ENCODE measurements around the gene P3R3URF.

The P3R3URF gene

DNA sequence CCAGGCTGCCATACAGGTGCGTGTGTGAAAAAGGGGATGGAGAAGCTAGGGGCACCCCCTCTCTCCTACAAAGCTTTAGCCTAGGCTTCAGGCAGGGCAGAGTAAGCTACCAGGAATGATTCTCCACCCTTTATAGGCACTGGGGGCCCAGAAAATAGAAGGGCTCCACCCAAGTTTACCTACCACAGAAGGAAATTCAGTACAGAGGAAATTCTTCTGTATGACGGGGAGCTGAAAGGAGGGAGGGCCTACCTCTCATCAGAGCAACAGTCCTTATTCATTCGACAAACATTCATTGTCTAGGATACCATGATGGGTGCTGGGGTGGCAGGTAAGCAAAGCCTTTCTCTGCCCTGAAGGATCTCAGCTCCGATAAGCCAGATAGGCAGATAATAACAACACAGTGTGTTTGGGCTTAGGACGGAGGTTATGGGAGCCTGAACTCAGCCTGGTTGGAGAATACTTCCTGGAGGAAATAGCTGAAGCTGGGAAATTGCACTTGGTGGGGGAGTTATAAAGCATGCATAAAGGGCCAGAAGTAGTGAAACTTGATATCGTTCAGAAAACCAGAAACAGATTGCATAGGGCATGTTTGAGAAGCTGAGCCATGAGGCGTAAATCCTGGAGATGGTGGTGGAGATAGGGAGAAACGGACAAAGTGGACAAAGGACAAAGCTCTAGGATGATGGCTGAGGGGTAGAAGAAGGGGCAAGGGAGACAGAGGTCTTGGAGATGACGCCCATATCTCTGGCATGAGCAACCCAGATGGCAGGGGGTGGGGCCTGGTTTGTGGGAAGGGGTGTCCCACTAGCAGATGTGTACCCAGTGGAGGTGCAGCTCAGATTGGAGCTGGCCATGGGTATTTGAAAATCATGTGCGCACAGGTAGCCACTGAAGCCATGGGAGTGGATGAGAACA is 5.3 kb upstream of the P3R3URF start:
- H3K36me3 ChIP-seq (ENCODE audit: insufficient read depth, low read length) = no peaks in the 10 kb centered on the region
- H3K9ac ChIP-seq (ENCODE audit: low read length) = no peak overlapping the region
- H3K27ac ChIP-seq (ENCODE audit: low read depth, low read length) = no peak overlapping the region
- H3K4me1 ChIP-seq (ENCODE audit: insufficient read depth, low read length) = peaks cover 13% of the 10 kb centered on the region
- no peak overlapping the region for H3K4me3 ChIP-seq (ENCODE audit: low read depth in 1 of 2, low read length in 2 of 2)
- no peaks in the 10 kb centered on the region for H3K27me3 ChIP-seq (ENCODE audit: control insufficient read depth in 1 of 2, insufficient read depth in 2 of 2, low read length in 2 of 2)
- H3K9me3 ChIP-seq (ENCODE audit: low read length) = no peaks in the 10 kb centered on the region

DNA sequence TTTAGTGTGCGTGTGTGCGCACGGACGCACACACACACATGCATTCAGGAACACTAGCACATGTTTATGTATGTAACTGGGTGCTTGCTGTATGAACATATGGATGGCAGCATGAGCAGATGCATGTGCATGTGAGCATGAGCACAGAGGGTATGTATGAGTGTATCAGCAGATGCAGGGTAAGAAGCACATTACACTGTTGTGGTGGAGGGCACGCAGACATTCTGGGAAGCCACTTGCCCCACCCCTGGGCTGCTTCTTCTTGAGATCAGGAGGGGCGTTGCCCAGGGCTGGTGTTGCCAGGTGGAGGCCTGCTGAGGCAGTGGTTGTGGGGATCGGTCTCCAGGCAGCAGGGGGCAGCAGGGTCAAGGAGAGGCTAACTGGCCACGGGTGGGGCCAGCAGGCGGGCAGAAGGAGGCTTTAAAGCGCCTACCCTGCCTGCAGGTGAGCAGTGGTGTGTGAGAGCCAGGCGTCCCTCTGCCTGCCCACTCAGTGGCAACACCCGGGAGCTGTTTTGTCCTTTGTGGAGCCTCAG is 3.9 kb upstream of the P3R3URF start:
- Histone ChIP-seq H3K4me1 (ENCODE audit: insufficient read depth, low read length) (peaks cover 13% of the 10 kb centered on the region), H3K9ac (ENCODE audit: low read length) (no peak overlapping the region), H3K27me3 (ENCODE audit: control insufficient read depth in 1 of 2, insufficient read depth in 2 of 2, low read length in 2 of 2) (no peaks in the 10 kb centered on the region), H3K27ac (ENCODE audit: low read depth, low read length) (no peak overlapping the region), H3K4me3 (ENCODE audit: low read depth in 1 of 2, low read length in 2 of 2) (no peak overlapping the region), H3K9me3 (ENCODE audit: low read length) (no peaks in the 10 kb centered on the region), H3K36me3 (ENCODE audit: insufficient read depth, low read length) (no peaks in the 10 kb centered on the region)

DNA sequence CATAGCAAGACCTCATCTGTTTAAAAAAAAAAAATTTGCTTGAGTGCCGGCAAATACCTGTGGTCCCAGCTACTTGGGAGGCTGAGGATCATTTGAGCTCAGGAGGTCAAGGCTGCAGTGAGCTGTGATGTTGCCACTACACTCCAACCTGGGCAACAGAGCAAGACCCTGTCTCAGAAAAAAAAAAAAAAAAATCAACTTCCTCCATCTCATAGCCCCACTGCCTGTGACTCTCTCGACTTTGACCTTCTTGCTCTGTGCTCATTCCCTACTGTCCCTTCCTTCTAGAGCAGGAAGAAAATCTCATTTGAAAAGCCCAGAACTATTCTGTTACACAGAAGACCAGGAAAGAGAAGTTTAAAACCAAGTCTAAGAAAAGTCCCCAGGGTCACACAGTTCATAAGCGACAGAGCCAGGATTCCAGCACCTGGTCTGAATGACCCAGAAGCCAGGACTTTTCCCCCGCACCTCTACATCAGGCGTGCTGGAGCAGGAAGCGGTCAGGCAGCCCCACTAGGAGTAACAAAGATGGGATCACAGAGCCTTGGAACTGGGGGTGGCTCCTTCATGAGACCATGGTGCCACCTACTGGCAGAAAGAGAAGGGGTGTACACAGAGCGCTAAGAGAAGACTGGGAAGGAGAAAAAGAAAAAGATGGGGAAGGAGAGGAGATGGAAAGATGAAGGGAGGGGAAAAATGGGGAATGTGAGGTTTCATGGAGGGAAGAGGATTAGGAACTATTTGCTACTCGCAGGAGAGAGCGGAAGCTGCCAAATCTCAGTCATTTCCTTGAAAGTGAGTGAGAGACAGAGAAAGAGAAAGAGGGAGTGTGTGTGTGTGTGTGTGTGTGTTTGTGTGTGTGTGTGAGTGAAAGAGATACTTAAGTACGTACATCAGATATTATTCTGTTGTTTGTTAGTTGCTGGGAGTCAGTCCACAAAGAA is 3.1 kb upstream of the P3R3URF start:
- Histone ChIP-seq H3K36me3 (ENCODE audit: insufficient read depth, low read length) (no peaks in the 10 kb centered on the region), H3K27me3 (ENCODE audit: control insufficient read depth in 1 of 2, insufficient read depth in 2 of 2, low read length in 2 of 2) (no peaks in the 10 kb centered on the region), H3K9ac (ENCODE audit: low read length) (no peak overlapping the region), H3K9me3 (ENCODE audit: low read length) (no peaks in the 10 kb centered on the region), H3K27ac (ENCODE audit: low read depth, low read length) (no peak overlapping the region), H3K4me3 (ENCODE audit: low read depth in 1 of 2, low read length in 2 of 2) (no peak overlapping the region), H3K4me1 (ENCODE audit: insufficient read depth, low read length) (peaks cover 19% of the 10 kb centered on the region)

DNA sequence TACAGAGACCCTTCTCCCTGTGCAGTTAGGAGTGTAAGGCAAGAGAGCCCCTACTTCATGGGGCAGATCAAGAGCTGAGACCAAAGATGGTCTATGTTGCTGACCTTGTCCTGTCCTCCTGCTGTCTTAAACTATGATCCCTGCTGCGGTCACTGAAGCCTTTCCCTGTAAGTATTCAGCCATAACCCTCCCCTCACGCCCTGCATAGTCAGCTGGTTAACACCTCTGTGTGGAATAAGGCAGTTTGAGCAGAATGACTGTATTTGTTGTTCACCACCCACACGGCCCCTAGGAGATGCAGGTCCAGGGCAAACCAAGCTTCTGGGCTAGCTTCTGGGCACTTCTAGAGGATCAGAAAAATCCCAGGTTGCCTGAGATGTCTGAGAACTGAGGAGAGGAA is 1.0 kb downstream of the P3R3URF start:
- Histone ChIP-seq H3K4me1 (ENCODE audit: insufficient read depth, low read length) (peaks cover 25% of the 10 kb centered on the region), H3K27me3 (ENCODE audit: control insufficient read depth in 1 of 2, insufficient read depth in 2 of 2, low read length in 2 of 2) (no peaks in the 10 kb centered on the region), H3K27ac (ENCODE audit: low read depth, low read length) (no peak overlapping the region), H3K9ac (ENCODE audit: low read length) (no peak overlapping the region), H3K36me3 (ENCODE audit: insufficient read depth, low read length) (no peaks in the 10 kb centered on the region), H3K4me3 (ENCODE audit: low read depth in 1 of 2, low read length in 2 of 2) (no peak overlapping the region), H3K9me3 (ENCODE audit: low read length) (no peaks in the 10 kb centered on the region)

DNA sequence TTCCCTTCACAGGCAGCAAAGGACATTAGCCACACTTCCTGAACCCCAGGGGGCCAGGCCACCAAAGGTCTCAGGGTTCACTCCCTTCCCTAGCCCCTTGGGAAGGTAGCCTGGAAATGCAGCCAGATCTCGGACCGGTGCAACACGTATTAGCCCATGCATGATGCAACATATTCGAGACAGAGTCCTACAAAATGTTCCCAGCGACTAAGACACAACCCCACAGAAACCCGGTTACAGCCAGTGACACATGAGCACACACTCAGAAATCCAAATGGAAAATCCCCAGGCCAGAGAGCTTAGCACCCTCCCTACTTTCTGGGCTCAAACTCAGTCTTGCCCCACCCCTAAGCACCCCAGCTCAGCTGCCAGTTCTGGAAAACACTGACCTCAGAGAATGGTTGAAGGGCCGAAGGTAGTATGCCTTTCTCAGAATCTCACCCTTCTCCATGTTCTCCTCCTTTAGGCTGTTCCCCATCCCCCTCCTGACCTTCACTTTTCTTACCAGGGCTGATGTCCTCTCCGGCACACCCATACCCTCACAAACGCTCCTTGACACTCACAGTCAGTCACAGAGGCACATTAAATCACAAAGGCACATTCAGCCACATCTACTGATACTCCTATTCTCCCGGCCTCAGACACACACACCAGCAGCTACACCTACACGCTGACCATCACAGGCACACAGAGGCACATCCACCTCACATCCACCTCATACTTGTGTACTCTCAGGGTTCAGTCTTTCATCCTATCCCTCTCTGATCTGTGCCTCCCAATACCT is 1.6 kb downstream of the P3R3URF start, which contains the start of gene TSPAN1:
Gene TSPAN1, plus strand, starts transcription at position 640 of the 784 bp plus-strand sequence. CDS start 6,021 bp downstream, outside the sequence.
- Histone ChIP-seq H3K4me3 (ENCODE audit: low read depth in 1 of 2, low read length in 2 of 2) (peak within 1 kb of the TSS in 1 of 2 donors; percentile 8), H3K27ac (ENCODE audit: low read depth, low read length) (no peak within 1 kb of the TSS), H3K4me1 (ENCODE audit: insufficient read depth, low read length) (peaks cover 25% of the 10 kb centered on the region), H3K9ac (ENCODE audit: low read length) (no peak within 1 kb of the TSS), H3K36me3 (ENCODE audit: insufficient read depth, low read length) (no peaks in the 10 kb centered on the region), H3K27me3 (ENCODE audit: control insufficient read depth in 1 of 2, insufficient read depth in 2 of 2, low read length in 2 of 2) (no peaks in the 10 kb centered on the region), H3K9me3 (ENCODE audit: low read length) (no peaks in the 10 kb centered on the region)

DNA sequence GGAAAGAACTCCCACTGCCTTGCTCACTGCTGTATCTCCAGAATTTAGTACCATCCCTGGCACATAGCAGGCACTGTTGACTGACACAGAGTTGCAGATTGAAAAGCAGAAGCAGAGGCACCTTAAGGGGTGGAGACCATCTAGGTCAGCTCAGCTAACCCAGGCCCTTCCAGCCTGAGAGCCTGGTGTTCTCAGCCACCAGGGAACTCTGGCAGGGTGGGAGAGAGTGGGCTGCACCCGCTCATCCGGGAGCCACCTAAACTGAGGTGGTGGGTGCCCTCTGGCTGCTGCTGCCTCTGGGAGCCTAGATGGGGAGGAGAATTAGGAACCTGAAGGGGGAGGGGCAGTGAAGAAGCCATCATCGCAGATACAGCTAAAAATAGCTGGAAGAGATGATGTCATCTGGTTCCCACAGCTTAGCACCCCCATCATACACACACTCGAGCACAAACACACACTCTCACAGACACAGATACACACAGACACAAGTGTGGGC is 2.9 kb downstream of the P3R3URF start:
- H3K27me3 ChIP-seq (ENCODE audit: control insufficient read depth in 1 of 2, insufficient read depth in 2 of 2, low read length in 2 of 2) = peaks cover 0 to 3% of the 10 kb centered on the region in 2 donors
- peak overlapping the region; percentile 43 for H3K27ac ChIP-seq (ENCODE audit: low read depth, low read length)
- H3K4me1 ChIP-seq (ENCODE audit: insufficient read depth, low read length) = peaks cover 21% of the 10 kb centered on the region
- no peaks in the 10 kb centered on the region for H3K36me3 ChIP-seq (ENCODE audit: insufficient read depth, low read length)
- no peak overlapping the region for H3K9ac ChIP-seq (ENCODE audit: low read length)
- H3K9me3 ChIP-seq (ENCODE audit: low read length) = no peaks in the 10 kb centered on the region
- peak overlapping the region in 1 of 2 donors; percentile 8 for H3K4me3 ChIP-seq (ENCODE audit: low read depth in 1 of 2, low read length in 2 of 2)

DNA sequence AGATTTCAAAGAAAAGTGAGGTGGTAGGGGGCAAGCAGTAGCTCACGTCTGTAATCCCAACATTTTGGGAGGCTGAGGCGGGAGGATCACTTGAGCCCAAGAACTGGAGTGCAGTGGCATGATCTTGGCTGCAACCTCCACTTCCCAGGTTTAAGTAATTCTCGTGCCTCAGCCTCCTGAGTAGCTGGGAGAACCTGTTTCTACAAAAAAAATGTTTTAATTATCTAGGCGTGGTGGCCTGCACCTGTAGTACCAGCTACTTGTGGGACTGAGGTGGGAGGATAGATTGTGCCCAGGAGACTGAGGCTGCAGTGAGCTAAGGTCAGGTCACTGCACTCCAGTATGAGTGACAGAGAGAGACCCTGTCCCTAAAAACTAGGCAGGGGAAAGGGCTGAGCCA is 4.0 kb downstream of the P3R3URF start:
- peaks cover 0 to 6% of the 10 kb centered on the region in 2 donors for H3K27me3 ChIP-seq (ENCODE audit: control insufficient read depth in 1 of 2, insufficient read depth in 2 of 2, low read length in 2 of 2)
- H3K9ac ChIP-seq (ENCODE audit: low read length) = no peak overlapping the region
- H3K36me3 ChIP-seq (ENCODE audit: insufficient read depth, low read length) = no peaks in the 10 kb centered on the region
- no peak overlapping the region for H3K4me3 ChIP-seq (ENCODE audit: low read depth in 1 of 2, low read length in 2 of 2)
- no peaks in the 10 kb centered on the region for H3K9me3 ChIP-seq (ENCODE audit: low read length)
- peaks cover 25% of the 10 kb centered on the region for H3K4me1 ChIP-seq (ENCODE audit: insufficient read depth, low read length)
- H3K27ac ChIP-seq (ENCODE audit: low read depth, low read length) = no peak overlapping the region

DNA sequence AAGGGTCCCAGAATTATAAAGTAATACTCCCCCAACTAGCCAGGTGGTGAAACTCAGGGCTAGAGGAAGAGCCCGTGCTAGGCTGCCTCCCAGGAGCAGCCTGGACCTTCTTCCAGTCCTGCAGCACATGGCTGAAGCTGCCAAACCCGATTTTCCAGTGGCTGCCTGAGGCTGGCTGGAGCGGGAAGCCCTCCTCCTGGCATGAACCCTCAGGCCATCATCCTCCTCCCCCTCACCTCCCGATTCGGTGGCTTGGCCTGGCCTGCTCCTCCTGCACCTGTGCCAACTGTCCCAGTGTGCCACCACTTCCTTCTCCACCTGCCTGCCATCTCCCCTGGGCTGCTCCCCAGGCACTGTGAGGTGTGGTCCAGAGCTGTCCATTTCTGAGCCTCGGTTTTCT is 4.4 kb downstream of the P3R3URF start:
- Histone ChIP-seq H3K36me3 (ENCODE audit: insufficient read depth, low read length) (no peaks in the 10 kb centered on the region), H3K4me1 (ENCODE audit: insufficient read depth, low read length) (peaks cover 28% of the 10 kb centered on the region), H3K27ac (ENCODE audit: low read depth, low read length) (no peak overlapping the region), H3K27me3 (ENCODE audit: control insufficient read depth in 1 of 2, insufficient read depth in 2 of 2, low read length in 2 of 2) (peaks cover 0 to 6% of the 10 kb centered on the region in 2 donors), H3K4me3 (ENCODE audit: low read depth in 1 of 2, low read length in 2 of 2) (no peak overlapping the region), H3K9ac (ENCODE audit: low read length) (no peak overlapping the region), H3K9me3 (ENCODE audit: low read length) (no peaks in the 10 kb centered on the region)

DNA sequence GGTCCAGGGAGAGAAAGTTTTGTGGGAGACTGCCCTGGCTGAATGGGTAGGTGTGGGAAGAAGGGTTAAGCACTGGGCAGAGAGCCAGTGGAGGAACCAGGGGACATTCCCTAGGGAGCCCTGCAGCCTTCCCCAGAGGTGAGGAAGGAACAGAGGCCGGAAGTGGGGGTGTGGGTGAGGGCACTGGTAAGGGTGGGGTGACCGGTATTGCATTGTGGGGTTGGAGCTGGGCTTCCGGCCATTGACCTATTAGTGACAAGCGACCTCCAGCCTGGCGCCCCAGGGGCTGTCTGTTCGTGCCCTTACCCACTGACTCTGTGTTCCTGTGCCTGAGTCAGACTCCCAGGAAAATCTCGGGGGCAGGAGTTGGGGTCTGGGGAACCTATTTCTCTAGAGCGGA is 4.9 kb downstream of the P3R3URF start:
- no peaks in the 10 kb centered on the region for H3K36me3 ChIP-seq (ENCODE audit: insufficient read depth, low read length)
- no peak overlapping the region for H3K4me3 ChIP-seq (ENCODE audit: low read depth in 1 of 2, low read length in 2 of 2)
- H3K9ac ChIP-seq (ENCODE audit: low read length) = no peak overlapping the region
- H3K4me1 ChIP-seq (ENCODE audit: insufficient read depth, low read length) = peaks cover 28% of the 10 kb centered on the region
- no peak overlapping the region for H3K27ac ChIP-seq (ENCODE audit: low read depth, low read length)
- H3K9me3 ChIP-seq (ENCODE audit: low read length) = no peaks in the 10 kb centered on the region
- peaks cover 0 to 6% of the 10 kb centered on the region in 2 donors for H3K27me3 ChIP-seq (ENCODE audit: control insufficient read depth in 1 of 2, insufficient read depth in 2 of 2, low read length in 2 of 2)

DNA sequence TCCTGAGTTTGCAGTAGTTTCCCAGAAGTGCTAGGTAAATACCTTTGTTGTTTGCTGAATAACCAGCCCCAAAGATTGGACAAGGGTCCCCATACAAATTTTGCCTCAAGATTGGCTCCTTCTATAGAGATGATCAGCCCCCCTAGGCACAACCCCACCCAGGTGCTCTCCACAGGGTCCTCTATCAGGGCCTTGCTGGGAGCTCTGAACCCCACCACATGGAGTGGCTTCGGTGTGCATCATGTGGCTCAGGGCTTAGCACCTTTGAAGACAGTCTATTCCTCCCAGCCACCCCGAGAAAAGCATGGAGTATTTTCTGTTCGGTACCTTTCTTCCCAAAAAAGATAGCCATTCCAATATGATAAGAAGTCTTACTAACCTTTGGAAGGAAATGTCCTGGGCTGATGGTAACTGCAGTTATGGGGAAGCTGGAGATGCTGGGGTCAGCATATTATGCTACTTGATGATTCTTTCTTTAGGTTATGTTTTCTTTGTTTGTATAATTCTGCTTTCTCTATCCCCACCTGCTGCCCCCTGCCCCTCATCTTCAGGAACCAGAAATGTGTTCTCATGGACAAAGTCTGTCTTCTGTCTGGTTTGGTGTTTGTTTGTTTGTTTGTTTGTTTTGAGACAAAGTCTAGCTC is 6.4 kb downstream of the P3R3URF start:
- H3K9me3 ChIP-seq (ENCODE audit: low read length) = no peaks in the 10 kb centered on the region
- no peaks in the 10 kb centered on the region for H3K36me3 ChIP-seq (ENCODE audit: insufficient read depth, low read length)
- peaks cover 27% of the 10 kb centered on the region for H3K4me1 ChIP-seq (ENCODE audit: insufficient read depth, low read length)
- H3K9ac ChIP-seq (ENCODE audit: low read length) = no peak overlapping the region
- H3K4me3 ChIP-seq (ENCODE audit: low read depth in 1 of 2, low read length in 2 of 2) = no peak overlapping the region
- H3K27me3 ChIP-seq (ENCODE audit: control insufficient read depth in 1 of 2, insufficient read depth in 2 of 2, low read length in 2 of 2) = peaks cover 0 to 6% of the 10 kb centered on the region in 2 donors
- H3K27ac ChIP-seq (ENCODE audit: low read depth, low read length) = no peak overlapping the region
